Measurements from ENCODE around the gene SCRT2. TPM values are rescaled to one million over a fixed set of nuclear protein-coding genes. Genes with fewer than 3 reads are reported as not detected.

SCRT2 gene
- total RNA-seq, 2 donors from 2014 or later, result not detected

DNA sequence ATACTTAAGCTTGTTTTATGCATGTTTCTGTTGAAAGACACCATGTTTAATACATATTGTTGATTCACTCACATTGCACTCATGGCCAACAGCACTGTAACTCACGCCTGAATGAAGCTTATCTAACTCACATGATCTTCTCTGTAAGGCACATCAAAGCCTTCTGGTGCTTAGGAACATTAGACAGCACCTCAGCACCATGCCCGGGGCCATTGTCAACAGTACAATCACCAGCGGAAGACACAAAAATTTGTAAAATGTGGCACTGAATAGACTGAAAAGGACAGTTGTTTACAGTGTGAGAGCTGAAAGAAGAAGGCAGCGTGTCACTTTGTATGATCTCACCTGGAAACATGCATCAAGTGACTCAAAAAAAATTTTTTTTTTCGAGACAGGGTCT is 56.6 kb downstream of the SCRT2 start:
- Histone ChIP-seq H3K9me3 (no peaks in the 10 kb centered on the region), H3K36me3 (no peaks in the 10 kb centered on the region), H3K4me1 (no peaks in the 10 kb centered on the region), H3K4me3 (no peak overlapping the region), H3K27ac (no peak overlapping the region), H3K27me3 (no peaks in the 10 kb centered on the region)
- TF ChIP-seq, protein P1, sequence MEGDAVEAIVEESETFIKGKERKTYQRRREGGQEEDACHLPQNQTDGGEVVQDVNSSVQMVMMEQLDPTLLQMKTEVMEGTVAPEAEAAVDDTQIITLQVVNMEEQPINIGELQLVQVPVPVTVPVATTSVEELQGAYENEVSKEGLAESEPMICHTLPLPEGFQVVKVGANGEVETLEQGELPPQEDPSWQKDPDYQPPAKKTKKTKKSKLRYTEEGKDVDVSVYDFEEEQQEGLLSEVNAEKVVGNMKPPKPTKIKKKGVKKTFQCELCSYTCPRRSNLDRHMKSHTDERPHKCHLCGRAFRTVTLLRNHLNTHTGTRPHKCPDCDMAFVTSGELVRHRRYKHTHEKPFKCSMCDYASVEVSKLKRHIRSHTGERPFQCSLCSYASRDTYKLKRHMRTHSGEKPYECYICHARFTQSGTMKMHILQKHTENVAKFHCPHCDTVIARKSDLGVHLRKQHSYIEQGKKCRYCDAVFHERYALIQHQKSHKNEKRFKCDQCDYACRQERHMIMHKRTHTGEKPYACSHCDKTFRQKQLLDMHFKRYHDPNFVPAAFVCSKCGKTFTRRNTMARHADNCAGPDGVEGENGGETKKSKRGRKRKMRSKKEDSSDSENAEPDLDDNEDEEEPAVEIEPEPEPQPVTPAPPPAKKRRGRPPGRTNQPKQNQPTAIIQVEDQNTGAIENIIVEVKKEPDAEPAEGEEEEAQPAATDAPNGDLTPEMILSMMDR (IDR thresholded peaks at IDR 0.05), result no peak
- no peak for DNase-seq (ENCODE audit: low spot score)

DNA sequence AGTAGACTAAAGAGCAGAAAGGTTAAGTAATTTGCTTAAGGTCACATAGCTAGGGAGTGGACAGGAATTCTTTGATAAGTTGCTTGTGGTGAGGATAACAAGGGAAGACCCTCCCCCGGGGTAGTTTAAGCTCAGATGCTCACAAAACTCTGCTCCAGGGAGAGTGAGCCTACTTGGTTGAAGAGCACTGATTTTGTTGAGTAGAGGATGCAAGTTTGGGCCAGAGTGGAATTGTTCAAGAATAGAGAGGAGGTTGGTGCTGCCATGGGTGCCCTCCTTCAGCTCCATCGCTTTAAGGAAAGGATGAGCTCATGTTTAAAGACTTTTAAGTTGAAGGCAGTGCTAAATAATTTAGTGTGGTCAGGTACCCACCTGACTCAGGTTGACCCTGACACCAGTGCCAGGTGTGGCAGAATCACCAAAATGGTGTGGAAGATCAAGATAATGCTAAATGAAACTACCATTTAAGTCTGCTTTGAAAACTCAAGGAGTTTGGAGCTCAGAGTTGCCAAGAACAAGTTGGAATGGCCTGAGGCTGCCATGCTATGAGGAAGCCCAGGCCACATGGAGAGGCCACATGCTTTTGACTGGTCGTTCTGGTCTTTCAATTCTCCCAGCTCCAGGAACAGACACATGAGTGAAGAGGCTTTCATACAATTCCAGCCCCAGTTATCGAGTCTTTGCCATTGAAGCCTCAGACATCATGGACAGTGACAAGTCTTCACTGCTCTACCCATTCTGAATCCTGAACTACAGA is 57.5 kb downstream of the SCRT2 start:
- TF ChIP-seq, protein P1 (IDR thresholded peaks at IDR 0.05), result no peak
- Histone ChIP-seq H3K27ac (no peak overlapping the region), H3K4me1 (no peaks in the 10 kb centered on the region), H3K27me3 (no peaks in the 10 kb centered on the region), H3K9me3 (no peaks in the 10 kb centered on the region), H3K4me3 (no peak overlapping the region), H3K36me3 (no peaks in the 10 kb centered on the region)
- DNase-seq (ENCODE audit: low spot score), result no peak

DNA sequence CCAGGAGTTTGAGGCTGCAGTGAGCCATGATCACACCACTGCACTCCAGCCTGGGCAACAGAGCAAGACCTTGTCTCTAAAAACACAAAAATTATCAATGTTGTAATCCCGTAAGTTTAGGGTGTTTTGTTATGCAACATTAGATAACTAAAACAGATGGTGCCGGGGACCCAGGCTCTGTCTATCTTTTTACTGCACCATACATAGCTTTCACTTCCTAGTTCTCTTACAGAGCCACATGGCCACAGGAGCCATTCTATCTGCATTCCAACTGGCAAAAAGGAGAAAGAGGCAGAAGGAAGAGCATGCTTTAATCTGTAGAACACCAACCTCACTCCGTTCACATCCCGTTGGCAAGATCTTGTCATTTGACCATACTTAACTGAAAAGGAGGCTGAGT is 60.1 kb downstream of the SCRT2 start:
- Histone ChIP-seq H3K27ac (no peak overlapping the region), H3K27me3 (no peaks in the 10 kb centered on the region), H3K4me1 (peaks cover 0 to 14% of the 10 kb centered on the region in 2 donors), H3K4me3 (no peak overlapping the region), H3K36me3 (no peaks in the 10 kb centered on the region), H3K9me3 (no peaks in the 10 kb centered on the region)
- DNase-seq (ENCODE audit: low spot score), result no peak
- TF ChIP-seq, protein P1 (IDR thresholded peaks at IDR 0.05), result no peak

DNA sequence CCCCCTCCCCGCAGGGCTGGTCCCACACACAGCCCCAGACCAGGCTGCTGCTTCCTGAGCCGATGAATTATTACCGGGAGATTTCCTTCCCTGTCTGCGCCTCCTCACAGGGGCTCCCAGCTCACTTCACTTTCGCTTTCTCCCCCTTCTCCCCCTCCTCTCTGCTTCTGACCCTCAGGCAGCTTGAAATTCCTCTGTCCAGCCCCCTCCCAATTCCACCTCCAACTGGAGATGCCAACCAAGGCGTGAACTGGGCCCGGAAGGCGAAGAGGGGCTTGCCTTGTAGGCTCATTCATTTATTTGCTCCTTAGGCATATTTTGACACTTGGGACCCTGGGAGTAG is 63.8 kb downstream of the SCRT2 start:
- no peak overlapping the region for H3K4me3 ChIP-seq
- DNase-seq (ENCODE audit: low spot score), result no peak

More for the DNA sequence above, 63.8 kb downstream of the SCRT2 start:
- no peaks in the 10 kb centered on the region for H3K27me3 ChIP-seq
- TF ChIP-seq, protein P1 (IDR thresholded peaks at IDR 0.05), result no peak
- H3K4me1 ChIP-seq, result peaks cover 2 to 20% of the 10 kb centered on the region in 2 donors
- H3K9me3 ChIP-seq, result no peaks in the 10 kb centered on the region
- no peak overlapping the region for H3K27ac ChIP-seq
- H3K36me3 ChIP-seq, result no peaks in the 10 kb centered on the region

Other genes with a start within 250 kb of the SCRT2 start
- gene TBC1D20, start 213.3 kb downstream of the SCRT2 start, total RNA-seq, result 10 to 100 TPM; 24.3 to 27.0 TPM
- gene CSNK2A1, start 132.0 kb downstream of the SCRT2 start, total RNA-seq, result 100 to 1,000 TPM in 1 of 2 donors, 10 to 100 TPM in 1; 84.5 to 125 TPM
- 1 to 10 TPM; 4.9 to 8.0 TPM for gene TCF15, start 65.5 kb downstream of the SCRT2 start, total RNA-seq
- gene SRXN1, start 22.6 kb downstream of the SCRT2 start, total RNA-seq, result 10 to 100 TPM; 41.8 to 65.4 TPM
- gene SLC52A3, start 92.7 kb upstream of the SCRT2 start, total RNA-seq, result 1 to 10 TPM; 1.3 to 2.6 TPM
- 1 to 10 TPM; 5.7 to 5.8 TPM for gene FAM110A, start 157.9 kb upstream of the SCRT2 start, total RNA-seq
- under 1 TPM in 1 of 2 donors, not detected in 1; 0.11 TPM for gene ANGPT4, start 240.5 kb upstream of the SCRT2 start, total RNA-seq

Data from right atrium auricular region (tissue), 2 donors.